Esophagus squamous epithelium (tissue), 4 donors: ENCODE results near the gene NBPF20.
"Not testable (repeated sequence)": the region's sequence is repeated elsewhere in the genome, so short reads cannot be mapped to it uniquely, and the experiment has no call there.

Experiments
- POLR2A ChIP-seq, 4 donors: fragments of 450-650 bp; IDR thresholded peaks; one replicate each; pipeline ENCODE4 v1.6.1; 2017; ENCODE audit warnings: antibody characterized with exemption in 4 of 4, mild to moderate bottlenecking in 4 of 4, moderate library complexity in 3 of 4
- TF ChIP-seq, protein P1 (sequence below), 6 experiments: fragments of 450-650 bp in 4 of 6; fragments of 200-600 bp in 2 of 6; sonication (generic) in 2 of 6; IDR thresholded peaks; one replicate each; pipeline ENCODE4 v1.5.1; 2016 to 2019; ENCODE audit warnings: antibody characterized with exemption in 6 of 6, mild to moderate bottlenecking in 4 of 6, moderate library complexity in 4 of 6

DNA sequence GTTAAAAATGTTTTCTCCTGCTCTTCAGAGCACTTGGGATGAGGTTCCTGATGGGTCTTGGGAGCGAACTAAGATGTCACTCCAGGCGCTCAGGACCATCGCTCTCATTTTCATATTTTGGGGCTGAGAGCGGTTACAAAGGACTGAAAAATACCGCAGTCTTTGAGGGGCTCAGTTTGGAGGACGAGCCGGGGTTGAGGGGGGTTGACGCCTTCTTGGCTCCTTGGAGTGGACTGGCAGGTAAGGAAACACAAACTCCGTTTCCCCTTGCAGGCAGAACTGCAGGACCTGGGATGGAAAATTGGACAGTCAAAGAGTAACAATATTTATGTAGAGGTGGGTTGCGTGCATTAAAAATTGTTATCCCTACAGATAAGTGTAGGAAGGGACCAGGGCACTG lies 35.3 kb upstream of the NBPF20 start:
- TF ChIP-seq POLR2A (IDR thresholded peaks at IDR 0.05) = not testable (repeated sequence)
- TF ChIP-seq, protein P1, sequence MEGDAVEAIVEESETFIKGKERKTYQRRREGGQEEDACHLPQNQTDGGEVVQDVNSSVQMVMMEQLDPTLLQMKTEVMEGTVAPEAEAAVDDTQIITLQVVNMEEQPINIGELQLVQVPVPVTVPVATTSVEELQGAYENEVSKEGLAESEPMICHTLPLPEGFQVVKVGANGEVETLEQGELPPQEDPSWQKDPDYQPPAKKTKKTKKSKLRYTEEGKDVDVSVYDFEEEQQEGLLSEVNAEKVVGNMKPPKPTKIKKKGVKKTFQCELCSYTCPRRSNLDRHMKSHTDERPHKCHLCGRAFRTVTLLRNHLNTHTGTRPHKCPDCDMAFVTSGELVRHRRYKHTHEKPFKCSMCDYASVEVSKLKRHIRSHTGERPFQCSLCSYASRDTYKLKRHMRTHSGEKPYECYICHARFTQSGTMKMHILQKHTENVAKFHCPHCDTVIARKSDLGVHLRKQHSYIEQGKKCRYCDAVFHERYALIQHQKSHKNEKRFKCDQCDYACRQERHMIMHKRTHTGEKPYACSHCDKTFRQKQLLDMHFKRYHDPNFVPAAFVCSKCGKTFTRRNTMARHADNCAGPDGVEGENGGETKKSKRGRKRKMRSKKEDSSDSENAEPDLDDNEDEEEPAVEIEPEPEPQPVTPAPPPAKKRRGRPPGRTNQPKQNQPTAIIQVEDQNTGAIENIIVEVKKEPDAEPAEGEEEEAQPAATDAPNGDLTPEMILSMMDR (IDR thresholded peaks at IDR 0.05) = not testable (repeated sequence)
